IMR-90 (cell line): Measurements from ENCODE around the gene OR4C16. TPM values are rescaled to one million over a fixed set of nuclear protein-coding genes. Genes with fewer than 3 reads are reported as not detected.

Experiments used
- ATAC-seq: fragments of 200-7000 bp; cut with Tn5 transposase; 2 replicates; pipeline ENCODE4 v1.9.1; 2020; ENCODE audit warnings: low read depth, mild to moderate bottlenecking, moderate library complexity
- BruUV-seq: library from RNA; stranded (reverse); fragments of 400-500 nt; replicated peaks from 2 replicates; lab custom pipeline; 2021; lab: Mats Ljungman, UMichigan
- CTCF ChIA-PET: fragments of 300-600 bp; formaldehyde crosslinking; extraction: SDS; loops from one replicate; lab custom pipeline; 2021; ENCODE audit warnings: antibody characterized with exemption; lab: Yijun Ruan, JAX
- POLR2A ChIA-PET: fragments of 300-600 bp; sonication (Branson Sonifier 250); formaldehyde crosslinking; loops from one replicate; lab custom pipeline; 2022; ENCODE audit warnings: antibody characterized with exemption; ENCODE audit not compliant: unreplicated experiment; lab: Charles Lee
- DNase-seq: peaks from one replicate; pipeline ENCODE4 v3.0.0; 2013
- H2AFZ ChIP-seq: replicated peaks from 2 replicates; pipeline ENCODE3; 2013; ENCODE audit warnings: low read length, mild to moderate bottlenecking; ENCODE audit not compliant: poor library complexity
- H2AK5ac ChIP-seq: 2 replicates; pipeline ENCODE4 v1.6.1; 2013; ENCODE audit warnings: low read depth, low read length, inconsistent platforms
- H2AK9ac ChIP-seq: replicated peaks from 2 replicates; pipeline ENCODE3; 2013; ENCODE audit warnings: mild to moderate bottlenecking, low read depth, low read length, moderate library complexity; ENCODE audit not compliant: poor library complexity
- H2BK120ac ChIP-seq: 2 replicates; pipeline ENCODE4 v1.6.1; 2013; ENCODE audit warnings: low read depth, low read length, inconsistent platforms
- H2BK15ac ChIP-seq: 3 replicates; pipeline ENCODE4 v1.6.1; 2013; ENCODE audit warnings: low read depth, low read length, inconsistent platforms
- H2BK20ac ChIP-seq: 2 replicates; pipeline ENCODE4 v1.6.1; 2013; ENCODE audit warnings: low read depth, mild to moderate bottlenecking, inconsistent platforms, low read length, moderate library complexity
- H2BK5ac ChIP-seq: 2 replicates; pipeline ENCODE4 v1.6.1; 2013; ENCODE audit warnings: mild to moderate bottlenecking, low read depth, low read length, inconsistent platforms; ENCODE audit not compliant: poor library complexity, severe bottlenecking
- H3K14ac ChIP-seq: replicated peaks from 2 replicates; pipeline ENCODE4 v1.6.1; 2013; ENCODE audit warnings: low read depth, low read length, inconsistent platforms
- H3K18ac ChIP-seq: 2 replicates; pipeline ENCODE4 v1.6.1; 2013; ENCODE audit warnings: low read depth, low read length, control low read depth
- H3K23ac ChIP-seq: 2 replicates; pipeline ENCODE4 v1.6.1; 2013; ENCODE audit warnings: low read depth, low read length, inconsistent platforms
- H3K27ac ChIP-seq: 2 replicates; pipeline ENCODE4 v1.5.1; 2013; ENCODE audit warnings: mild to moderate bottlenecking, control low read depth, low read length; ENCODE audit not compliant: insufficient read depth
- H3K27me3 ChIP-seq: 2 replicates; pipeline ENCODE4 v1.6.1; 2013; ENCODE audit warnings: low read length; ENCODE audit not compliant: control insufficient read depth, insufficient read depth
- H3K36me3 ChIP-seq: 2 replicates; pipeline ENCODE4 v1.6.1; 2013; ENCODE audit warnings: low read length, mixed read lengths; ENCODE audit not compliant: control insufficient read depth, insufficient read depth
- H3K4ac ChIP-seq: 2 replicates; pipeline ENCODE4 v1.6.1; 2013; ENCODE audit warnings: low read depth, low read length, inconsistent platforms
- H3K4me1 ChIP-seq: 2 replicates; pipeline ENCODE4 v1.6.1; 2013; ENCODE audit warnings: low read length, mixed read lengths; ENCODE audit not compliant: control insufficient read depth, insufficient read depth
- H3K4me2 ChIP-seq: 2 replicates; pipeline ENCODE4 v1.6.1; 2013; ENCODE audit warnings: low read depth, mild to moderate bottlenecking, control low read depth, low read length, moderate library complexity
- H3K4me3 ChIP-seq: 2 replicates; pipeline ENCODE4 v1.5.1; 2013; ENCODE audit warnings: low read depth, mild to moderate bottlenecking, control low read depth, low read length, moderate library complexity; ENCODE audit not compliant: insufficient read depth
- H3K56ac ChIP-seq: 2 replicates; pipeline ENCODE4 v1.6.1; 2013; ENCODE audit warnings: low read length, inconsistent platforms; ENCODE audit not compliant: insufficient read depth; ENCODE audit errors: extremely low read depth
- H3K79me1 ChIP-seq, 2 experiments: 2 replicates each; pipeline ENCODE4 v1.6.1; 2013; ENCODE audit warnings: low read length in 2 of 2, inconsistent platforms in 1 of 2, low read depth in 1 of 2
- H3K9ac ChIP-seq: 2 replicates; pipeline ENCODE4 v1.6.1; 2013; ENCODE audit warnings: low read depth, low read length, control low read depth
- H3K9me1 ChIP-seq: 2 replicates; pipeline ENCODE4 v1.6.1; 2013; ENCODE audit warnings: low read length, inconsistent platforms; ENCODE audit not compliant: insufficient read depth
- H3K9me3 ChIP-seq: 2 replicates; pipeline ENCODE4 v1.6.1; 2013; ENCODE audit warnings: low read length; ENCODE audit not compliant: control insufficient read depth, insufficient read depth
- H4K20me1 ChIP-seq: 2 replicates; pipeline ENCODE4 v1.6.1; 2013; ENCODE audit warnings: low read length, inconsistent platforms; ENCODE audit not compliant: insufficient read depth
- H4K5ac ChIP-seq: 2 replicates; pipeline ENCODE4 v1.6.1; 2013; ENCODE audit warnings: mild to moderate bottlenecking, low read depth, low read length, control low read depth
- H4K8ac ChIP-seq, 2 experiments: 2 replicates each; pipeline ENCODE4 v1.6.1; 2013; ENCODE audit warnings: low read depth in 2 of 2, low read length in 2 of 2, control low read depth in 1 of 2, inconsistent platforms in 1 of 2
- H4K91ac ChIP-seq: 2 replicates; pipeline ENCODE4 v1.6.1; 2013; ENCODE audit warnings: low read depth, low read length, inconsistent platforms; ENCODE audit not compliant: insufficient read depth
- BHLHE40 ChIP-seq: fragments of 150-350 bp; IDR thresholded peaks from 2 replicates; pipeline ENCODE4 v1.6.1; 2016; ENCODE audit warnings: mild to moderate bottlenecking, low read depth, low read length
- CEBPB ChIP-seq: IDR thresholded peaks from 2 replicates; pipeline ENCODE4 v1.6.1; 2012; ENCODE audit warnings: low read depth, low read length, improper control_type of control experiment
- CHD1 ChIP-seq: IDR thresholded peaks from 2 replicates; pipeline ENCODE4 v1.6.1; 2012; ENCODE audit warnings: low read depth, low read length, improper control_type of control experiment
- ELK1 ChIP-seq: fragments of 150-350 bp; IDR thresholded peaks from 2 replicates; pipeline ENCODE4 v1.6.1; 2016; ENCODE audit warnings: low read depth, mild to moderate bottlenecking, low read length, moderate library complexity, borderline replicate concordance
- FOS ChIP-seq: fragments of 150-350 bp; IDR thresholded peaks from 2 replicates; pipeline ENCODE4 v1.6.1; 2016; ENCODE audit warnings: low read depth, low read length
- MAFK ChIP-seq: IDR thresholded peaks from 2 replicates; pipeline ENCODE4 v1.6.1; 2012; ENCODE audit warnings: low read depth, low read length, improper control_type of control experiment
- MAZ ChIP-seq: IDR thresholded peaks from 2 replicates; pipeline ENCODE4 v1.6.1; 2012; ENCODE audit warnings: low read depth, mild to moderate bottlenecking, low read length, improper control_type of control experiment, moderate library complexity, borderline replicate concordance
- MXI1 ChIP-seq: IDR thresholded peaks from 2 replicates; pipeline ENCODE4 v1.6.1; 2012; ENCODE audit warnings: low read depth, mild to moderate bottlenecking, low read length, moderate library complexity, borderline replicate concordance
- NFE2L2 ChIP-seq: fragments of 150-350 bp; IDR thresholded peaks from 2 replicates; pipeline ENCODE4 v1.6.1; 2016; ENCODE audit warnings: low read depth, mild to moderate bottlenecking, low read length
- POLR2A ChIP-seq: IDR thresholded peaks from 2 replicates; pipeline ENCODE4 v1.6.1; 2012; ENCODE audit warnings: mild to moderate bottlenecking, low read depth, low read length
- RAD21 ChIP-seq: IDR thresholded peaks from 2 replicates; pipeline ENCODE4 v1.6.1; 2012; ENCODE audit warnings: low read length, improper control_type of control experiment
- RCOR1 ChIP-seq: IDR thresholded peaks from 2 replicates; pipeline ENCODE4 v1.6.1; 2012; ENCODE audit warnings: mild to moderate bottlenecking, low read length, improper control_type of control experiment; ENCODE audit not compliant: insufficient replicate concordance
- RFX5 ChIP-seq: IDR thresholded peaks from 2 replicates; pipeline ENCODE4 v1.8.0; 2012; ENCODE audit warnings: low read depth, mild to moderate bottlenecking, low read length, moderate library complexity
- SMC3 ChIP-seq: fragments of 150-350 bp; IDR thresholded peaks from 2 replicates; pipeline ENCODE4 v1.6.1; 2016; ENCODE audit warnings: low read depth, mild to moderate bottlenecking, antibody characterized with exemption, low read length, moderate library complexity
- USF2 ChIP-seq: fragments of 150-350 bp; IDR thresholded peaks from 2 replicates; pipeline ENCODE4 v1.6.1; 2017; ENCODE audit warnings: mild to moderate bottlenecking, antibody characterized with exemption, low read length, low read depth
- dilution Hi-C: fragments of 300-500 bp; cut with HindIII; formaldehyde crosslinking; loops from one replicate; pipeline ENCODE4 v1.14.3; 2018; ENCODE audit warnings: low sequenced_read_pairs; ENCODE audit not compliant: unreplicated experiment
- in situ Hi-C: fragments of 300-500 bp; cut with MboI; formaldehyde crosslinking; loops from 3 replicates; pipeline ENCODE4 v1.14.3; 2019; ENCODE audit warnings: low sequenced_read_pairs, inconsistent platforms, mixed read lengths
- intact Hi-C: fragments of 100-400 bp; cut with micrococcal nuclease; formaldehyde crosslinking; loops from 2 replicates; pipeline ENCODE4 v1.10.0; 2022
- polyA plus RNA-seq, 3 experiments: library from polyadenylated mRNA; depleted of rRNA; stranded (reverse); fragments of >200 nt; gene quantifications; 2 replicates each; pipeline ENCODE4 v1.2.3, GENCODE V29; 2012; ENCODE audit warnings: low replicate concordance in 1 of 3
- total RNA-seq: library from RNA; depleted of rRNA; stranded (reverse); fragments of >200 nt; gene quantifications from 2 replicates; pipeline ENCODE4 v1.2.3, GENCODE V29; 2012
- TF ChIP-seq, protein P1 (sequence below): conservative IDR thresholded peaks from 2 replicates; pipeline ENCODE4 v1.5.1; 2012; ENCODE audit warnings: mild to moderate bottlenecking, low read depth, low read length, improper control_type of control experiment

OR4C16 gene
- total and polyA plus RNA-seq, 2 of the 4 experiments (the other 2 are of a cell fraction), result not detected

DNA sequence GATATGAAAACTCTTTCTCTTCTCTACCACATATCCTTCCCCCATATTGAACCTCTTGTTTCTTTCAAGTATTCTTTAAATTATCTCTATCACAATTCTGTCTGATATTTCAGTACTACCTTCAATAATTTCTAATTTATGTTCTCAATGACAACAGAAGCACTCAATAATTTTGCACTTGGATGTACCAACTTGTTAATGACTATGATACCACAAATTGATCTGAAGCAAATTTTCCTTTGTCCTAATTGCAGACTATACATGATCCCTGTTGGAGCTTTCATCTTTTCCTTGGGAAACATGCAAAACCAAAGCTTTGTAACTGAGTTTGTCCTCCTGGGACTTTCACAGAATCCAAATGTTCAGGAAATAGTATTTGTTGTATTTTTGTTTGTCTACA lies 17.8 kb upstream of the OR4C16 start, which contains the start of gene OR4C15:
Gene OR4C15, plus strand, starts transcription at position 301 of the 400 bp plus-strand sequence. Its CDS starts 0 bp downstream, at position 301.
- Histone ChIP-seq H4K5ac (no peak within 1 kb of the TSS), H4K20me1 (no peaks in the 10 kb centered on the region), H3K18ac (no peak within 1 kb of the TSS), H3K27me3 (no peaks in the 10 kb centered on the region), H2BK5ac (no peak within 1 kb of the TSS), H4K91ac (no peak within 1 kb of the TSS), H2BK15ac (no peak within 1 kb of the TSS), H2AFZ (no peak within 1 kb of the TSS), H4K8ac (no peak within 1 kb of the TSS), H3K27ac (no peak within 1 kb of the TSS), H3K9me1 (no peaks in the 10 kb centered on the region), H3K4me2 (no peak within 1 kb of the TSS), H3K56ac (no peak within 1 kb of the TSS), H2BK20ac (no peak within 1 kb of the TSS), H3K79me1 (no peaks in the 10 kb centered on the region), H3K4me3 (no peak within 1 kb of the TSS), H3K4me1 (no peaks in the 10 kb centered on the region), H3K23ac (no peak within 1 kb of the TSS), H2AK9ac (no peak within 1 kb of the TSS), H3K9ac (no peak within 1 kb of the TSS), H3K9me3 (peaks cover 17% of the 10 kb centered on the region), H3K14ac (no peak within 1 kb of the TSS), H3K36me3 (no peaks in the 10 kb centered on the region), H2AK5ac (no peak within 1 kb of the TSS), H3K4ac (no peak within 1 kb of the TSS), H2BK120ac (no peak within 1 kb of the TSS)
- CTCF ChIA-PET, result no interaction called here
- no peak for DNase-seq
- no peak for ATAC-seq
- dilution Hi-C loops (no loop called here), in situ Hi-C loops (no loop called here), intact Hi-C loops (no loop called here)
- POLR2A ChIA-PET, result no interaction called here
- TF ChIP-seq RCOR1 (no peak), RAD21 (no peak), POLR2A (no peak), BHLHE40 (no peak), FOS (no peak), SMC3 (no peak), USF2 (no peak), MXI1 (no peak), CEBPB (no peak), CHD1 (no peak), NFE2L2 (no peak), ELK1 (no peak), RFX5 (no peak), MAFK (no peak), MAZ (no peak)
- TF ChIP-seq, protein P1, sequence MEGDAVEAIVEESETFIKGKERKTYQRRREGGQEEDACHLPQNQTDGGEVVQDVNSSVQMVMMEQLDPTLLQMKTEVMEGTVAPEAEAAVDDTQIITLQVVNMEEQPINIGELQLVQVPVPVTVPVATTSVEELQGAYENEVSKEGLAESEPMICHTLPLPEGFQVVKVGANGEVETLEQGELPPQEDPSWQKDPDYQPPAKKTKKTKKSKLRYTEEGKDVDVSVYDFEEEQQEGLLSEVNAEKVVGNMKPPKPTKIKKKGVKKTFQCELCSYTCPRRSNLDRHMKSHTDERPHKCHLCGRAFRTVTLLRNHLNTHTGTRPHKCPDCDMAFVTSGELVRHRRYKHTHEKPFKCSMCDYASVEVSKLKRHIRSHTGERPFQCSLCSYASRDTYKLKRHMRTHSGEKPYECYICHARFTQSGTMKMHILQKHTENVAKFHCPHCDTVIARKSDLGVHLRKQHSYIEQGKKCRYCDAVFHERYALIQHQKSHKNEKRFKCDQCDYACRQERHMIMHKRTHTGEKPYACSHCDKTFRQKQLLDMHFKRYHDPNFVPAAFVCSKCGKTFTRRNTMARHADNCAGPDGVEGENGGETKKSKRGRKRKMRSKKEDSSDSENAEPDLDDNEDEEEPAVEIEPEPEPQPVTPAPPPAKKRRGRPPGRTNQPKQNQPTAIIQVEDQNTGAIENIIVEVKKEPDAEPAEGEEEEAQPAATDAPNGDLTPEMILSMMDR, result no peak
- BruUV-seq, result no TSS peak
